Ovary (tissue), 3 donors: ENCODE data around the gene SEMA3C.

Experiments
- EP300 ChIP-seq: sonication (generic); formaldehyde crosslinking; IDR thresholded peaks from one replicate; pipeline ENCODE4 v1.6.1; 2017; ENCODE audit warnings: antibody characterized with exemption
- POLR2A ChIP-seq: fragments of 450-650 bp; IDR thresholded peaks from one replicate; pipeline ENCODE4 v1.6.1; 2017; ENCODE audit warnings: antibody characterized with exemption, mild to moderate bottlenecking, moderate library complexity
- TF ChIP-seq, protein P1 (sequence below), 3 donors: fragments of 450-650 bp in 2 of 3; fragments of 200-600 bp in 1 of 3; IDR thresholded peaks; one replicate each; pipeline versions ENCODE4 v1.5.1 to v1.8.0; 2016 to 2022; ENCODE audit warnings: antibody characterized with exemption in 3 of 3, mild to moderate bottlenecking in 1 of 3
- donor health status: DM: no; HTN: no; CAD: no.

DNA sequence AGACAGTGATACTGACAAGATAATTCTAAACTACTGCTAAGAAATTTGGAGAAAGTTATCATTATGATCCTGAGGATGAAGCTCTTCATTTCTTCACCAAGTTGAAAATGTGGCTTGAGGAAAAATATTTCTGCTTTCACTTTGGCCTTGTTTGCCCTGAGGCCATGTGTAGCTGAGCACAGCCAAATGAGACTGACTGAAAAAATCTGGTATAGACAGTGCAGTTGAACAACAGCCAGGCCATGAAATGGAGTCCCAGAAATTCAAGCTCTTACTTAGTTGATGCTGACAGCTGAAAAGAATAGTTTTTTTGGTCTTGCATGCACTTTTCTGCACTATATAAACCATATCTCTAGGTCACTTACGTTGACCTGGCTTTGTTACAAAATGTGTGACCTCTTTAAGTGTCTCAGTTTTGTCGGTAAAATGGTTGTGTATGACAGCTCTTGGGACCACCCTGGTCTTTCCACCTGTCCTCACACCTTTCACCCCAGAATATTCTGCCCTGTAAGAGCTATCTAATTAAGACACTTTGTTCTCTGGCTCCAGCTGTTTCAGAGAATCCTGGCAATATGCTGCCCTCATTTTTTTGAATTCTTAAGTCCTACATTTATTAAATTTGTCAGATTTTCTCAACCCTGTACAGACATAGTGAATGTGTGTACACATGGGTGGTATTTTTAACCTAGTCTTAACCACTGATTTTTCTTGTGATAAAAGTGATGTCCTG is 189.1 kb downstream of the SEMA3C start:
- TF ChIP-seq EP300 (no peak), POLR2A (no peak)
- TF ChIP-seq, protein P1, sequence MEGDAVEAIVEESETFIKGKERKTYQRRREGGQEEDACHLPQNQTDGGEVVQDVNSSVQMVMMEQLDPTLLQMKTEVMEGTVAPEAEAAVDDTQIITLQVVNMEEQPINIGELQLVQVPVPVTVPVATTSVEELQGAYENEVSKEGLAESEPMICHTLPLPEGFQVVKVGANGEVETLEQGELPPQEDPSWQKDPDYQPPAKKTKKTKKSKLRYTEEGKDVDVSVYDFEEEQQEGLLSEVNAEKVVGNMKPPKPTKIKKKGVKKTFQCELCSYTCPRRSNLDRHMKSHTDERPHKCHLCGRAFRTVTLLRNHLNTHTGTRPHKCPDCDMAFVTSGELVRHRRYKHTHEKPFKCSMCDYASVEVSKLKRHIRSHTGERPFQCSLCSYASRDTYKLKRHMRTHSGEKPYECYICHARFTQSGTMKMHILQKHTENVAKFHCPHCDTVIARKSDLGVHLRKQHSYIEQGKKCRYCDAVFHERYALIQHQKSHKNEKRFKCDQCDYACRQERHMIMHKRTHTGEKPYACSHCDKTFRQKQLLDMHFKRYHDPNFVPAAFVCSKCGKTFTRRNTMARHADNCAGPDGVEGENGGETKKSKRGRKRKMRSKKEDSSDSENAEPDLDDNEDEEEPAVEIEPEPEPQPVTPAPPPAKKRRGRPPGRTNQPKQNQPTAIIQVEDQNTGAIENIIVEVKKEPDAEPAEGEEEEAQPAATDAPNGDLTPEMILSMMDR (IDR thresholded peaks at IDR 0.05) = no peak
